Measurements from ENCODE around the gene CNTNAP2.
"Not testable (repeated sequence)": the region's sequence is repeated elsewhere in the genome, so short reads cannot be mapped to it uniquely, and the experiment has no call there.

The CNTNAP2 gene

DNA sequence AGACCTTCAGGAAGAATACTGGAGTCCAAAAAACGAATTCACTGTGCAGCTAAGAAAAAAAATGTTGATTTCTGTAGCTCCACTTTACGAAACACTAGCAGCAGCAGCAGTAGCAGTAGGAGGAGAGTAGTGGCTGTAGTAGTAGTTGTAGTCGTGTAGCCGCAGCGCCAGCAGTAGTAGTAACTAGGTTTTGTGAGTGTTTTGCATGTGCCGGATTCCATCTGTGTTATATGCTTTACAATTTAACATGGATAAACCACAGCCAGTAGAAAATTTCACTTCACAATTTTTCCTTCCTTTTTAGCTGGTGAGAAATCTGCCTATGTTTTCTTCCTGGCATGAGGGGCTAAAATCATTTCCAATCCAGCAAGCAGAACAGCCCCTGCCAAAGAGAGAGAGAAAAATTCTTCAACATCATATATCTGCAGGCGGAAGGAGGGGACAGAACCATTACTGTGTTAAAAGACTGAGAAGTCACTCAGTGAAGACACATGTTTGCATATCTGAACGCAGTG lies 2325.6 kb downstream of the CNTNAP2 start:
- TF ChIP-seq, protein P1, sequence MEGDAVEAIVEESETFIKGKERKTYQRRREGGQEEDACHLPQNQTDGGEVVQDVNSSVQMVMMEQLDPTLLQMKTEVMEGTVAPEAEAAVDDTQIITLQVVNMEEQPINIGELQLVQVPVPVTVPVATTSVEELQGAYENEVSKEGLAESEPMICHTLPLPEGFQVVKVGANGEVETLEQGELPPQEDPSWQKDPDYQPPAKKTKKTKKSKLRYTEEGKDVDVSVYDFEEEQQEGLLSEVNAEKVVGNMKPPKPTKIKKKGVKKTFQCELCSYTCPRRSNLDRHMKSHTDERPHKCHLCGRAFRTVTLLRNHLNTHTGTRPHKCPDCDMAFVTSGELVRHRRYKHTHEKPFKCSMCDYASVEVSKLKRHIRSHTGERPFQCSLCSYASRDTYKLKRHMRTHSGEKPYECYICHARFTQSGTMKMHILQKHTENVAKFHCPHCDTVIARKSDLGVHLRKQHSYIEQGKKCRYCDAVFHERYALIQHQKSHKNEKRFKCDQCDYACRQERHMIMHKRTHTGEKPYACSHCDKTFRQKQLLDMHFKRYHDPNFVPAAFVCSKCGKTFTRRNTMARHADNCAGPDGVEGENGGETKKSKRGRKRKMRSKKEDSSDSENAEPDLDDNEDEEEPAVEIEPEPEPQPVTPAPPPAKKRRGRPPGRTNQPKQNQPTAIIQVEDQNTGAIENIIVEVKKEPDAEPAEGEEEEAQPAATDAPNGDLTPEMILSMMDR (IDR thresholded peaks at IDR 0.05; ENCODE audit: extremely low read depth, missing control alignments): no peak
- DNase-seq (ENCODE audit: low spot score): no peak

DNA sequence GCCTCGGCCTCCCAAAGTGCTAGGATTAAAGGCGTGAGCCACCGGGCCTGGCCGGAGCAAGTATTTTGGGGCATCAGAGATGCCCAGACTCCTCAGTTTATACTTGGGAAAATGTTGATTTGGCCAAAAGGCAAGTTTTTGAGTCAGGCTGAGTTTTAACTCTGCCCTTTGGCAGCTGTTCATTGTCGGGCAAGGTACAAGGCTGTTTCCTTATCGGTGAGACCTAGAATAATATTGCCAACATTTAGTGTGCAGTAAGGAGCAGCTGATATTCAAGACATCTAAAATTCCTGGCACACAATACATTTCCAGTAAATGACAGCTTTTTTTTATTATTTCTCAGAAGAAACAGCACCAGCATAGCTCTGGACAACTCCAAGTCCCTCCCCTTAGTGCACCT lies 2326.3 kb downstream of the CNTNAP2 start:
- TF ChIP-seq, protein P1 (IDR thresholded peaks at IDR 0.05; ENCODE audit: extremely low read depth, missing control alignments): no peak
- no peak for DNase-seq (ENCODE audit: low spot score)

DNA sequence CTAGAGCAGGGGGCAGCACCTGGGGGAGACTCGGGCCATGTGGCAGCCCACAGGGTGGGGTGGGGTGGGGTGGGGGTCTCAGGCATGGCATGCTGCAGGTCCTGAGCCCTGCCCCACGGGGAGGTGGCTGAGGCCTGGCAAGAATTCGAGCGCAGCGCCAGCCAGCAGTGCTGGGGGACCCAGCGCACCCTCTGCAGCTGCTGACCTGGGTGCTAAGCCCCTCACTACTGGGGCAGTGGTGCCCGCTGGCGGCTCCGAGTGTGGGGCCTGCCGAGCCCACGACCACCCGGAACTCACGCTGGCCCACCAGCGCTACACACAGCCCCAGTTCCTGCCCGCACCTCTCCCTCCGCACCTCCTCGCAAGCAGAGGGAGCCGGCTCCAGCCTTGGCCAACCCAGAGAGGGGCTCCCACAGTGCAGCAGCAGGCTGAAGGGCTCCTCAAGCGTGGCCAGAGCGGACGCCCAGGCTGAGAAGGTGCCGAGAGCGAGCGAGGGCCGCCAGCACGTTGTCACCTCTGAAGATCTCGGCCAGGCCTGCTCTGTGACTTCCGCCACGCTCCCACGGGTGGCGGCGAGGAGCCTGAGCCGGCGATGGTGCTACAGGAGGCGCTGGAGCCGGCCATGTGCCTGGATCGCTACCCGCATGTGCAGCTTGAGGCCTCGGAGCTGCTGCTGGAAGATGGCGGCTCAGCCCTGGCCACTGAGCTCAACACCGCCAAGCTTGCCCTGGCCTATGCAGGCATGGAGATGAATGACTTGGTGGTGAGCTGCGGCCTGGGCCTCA lies 2328.9 kb downstream of the CNTNAP2 start:
- no peak for DNase-seq (ENCODE audit: low spot score)
- TF ChIP-seq, protein P1 (IDR thresholded peaks at IDR 0.05; ENCODE audit: extremely low read depth, missing control alignments): no peak

DNA sequence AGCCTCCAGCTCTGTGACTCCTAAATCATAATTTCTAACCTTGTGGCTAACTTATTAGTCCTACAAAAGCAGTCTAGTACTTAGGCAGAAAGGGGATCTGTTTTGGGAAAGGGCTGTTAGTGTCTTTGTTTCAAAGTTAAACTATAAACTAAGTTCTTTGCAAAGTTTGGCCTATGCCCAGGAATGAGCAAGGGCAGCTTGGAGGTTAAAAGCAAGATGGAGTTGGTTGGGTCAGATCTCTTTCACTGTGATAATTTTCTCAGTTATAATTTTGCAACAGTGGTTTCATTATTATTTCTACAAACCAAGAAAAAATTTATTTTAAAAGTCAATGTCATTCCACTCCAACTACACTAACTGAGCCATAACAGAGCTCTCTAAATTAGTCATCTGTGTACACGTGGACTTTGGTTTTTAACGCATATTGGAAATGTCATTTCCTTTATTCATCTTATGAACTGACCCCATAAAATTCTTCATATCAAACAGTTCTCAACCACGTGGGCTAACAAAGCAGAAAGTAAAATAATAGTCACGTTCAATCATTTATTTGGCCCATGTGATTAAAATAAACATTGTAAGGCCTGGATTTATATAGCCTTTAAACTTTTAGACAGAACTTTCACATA lies 2330.7 kb downstream of the CNTNAP2 start:
- TF ChIP-seq, protein P1 (IDR thresholded peaks at IDR 0.05; ENCODE audit: extremely low read depth, missing control alignments): no peak
- peak; percentile 50 for DNase-seq (ENCODE audit: low spot score)

DNA sequence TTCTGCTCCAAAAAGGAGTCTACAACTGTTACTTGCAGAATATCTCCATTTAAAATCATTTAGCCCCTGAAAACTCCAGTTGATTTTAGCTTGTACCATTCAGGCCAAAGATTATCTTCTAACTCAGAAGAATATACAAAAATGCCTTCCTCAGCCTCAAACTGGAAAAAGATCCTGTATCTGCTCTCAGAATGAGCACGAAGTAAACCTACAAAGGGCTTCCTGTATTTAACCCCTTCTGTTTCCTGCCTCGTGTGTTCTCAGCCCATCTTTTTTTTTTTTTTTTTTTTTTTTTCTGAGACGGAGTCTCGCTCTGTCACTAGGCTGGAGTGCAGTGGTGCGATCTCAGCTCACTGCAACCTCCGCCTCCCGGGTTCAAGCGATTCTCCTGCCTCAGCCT lies 2334.9 kb downstream of the CNTNAP2 start:
- not testable (repeated sequence) for DNase-seq (ENCODE audit: low spot score)

DNA sequence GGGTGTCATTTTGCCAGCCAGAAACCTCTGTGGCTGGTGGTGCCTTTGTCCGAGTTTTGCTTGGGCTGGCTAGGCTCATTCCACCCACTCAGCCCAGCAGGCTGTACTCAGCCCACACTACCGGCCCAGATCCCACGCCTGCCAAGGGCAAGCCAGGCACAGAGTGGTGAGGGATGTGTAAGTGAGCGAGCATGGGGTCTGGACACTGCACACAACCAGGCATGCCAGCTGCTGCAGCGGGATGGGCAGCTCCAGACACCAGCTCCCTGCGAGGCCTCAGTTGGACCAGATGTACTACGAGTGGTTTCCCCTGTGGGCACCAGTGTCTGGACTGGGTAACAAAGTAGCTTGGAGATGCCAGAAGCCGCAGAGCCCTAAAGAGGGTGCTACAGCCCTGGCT lies 2339.8 kb downstream of the CNTNAP2 start:
- DNase-seq (ENCODE audit: low spot score): no peak
- TF ChIP-seq, protein P1 (IDR thresholded peaks at IDR 0.05; ENCODE audit: extremely low read depth, missing control alignments): no peak

DNA sequence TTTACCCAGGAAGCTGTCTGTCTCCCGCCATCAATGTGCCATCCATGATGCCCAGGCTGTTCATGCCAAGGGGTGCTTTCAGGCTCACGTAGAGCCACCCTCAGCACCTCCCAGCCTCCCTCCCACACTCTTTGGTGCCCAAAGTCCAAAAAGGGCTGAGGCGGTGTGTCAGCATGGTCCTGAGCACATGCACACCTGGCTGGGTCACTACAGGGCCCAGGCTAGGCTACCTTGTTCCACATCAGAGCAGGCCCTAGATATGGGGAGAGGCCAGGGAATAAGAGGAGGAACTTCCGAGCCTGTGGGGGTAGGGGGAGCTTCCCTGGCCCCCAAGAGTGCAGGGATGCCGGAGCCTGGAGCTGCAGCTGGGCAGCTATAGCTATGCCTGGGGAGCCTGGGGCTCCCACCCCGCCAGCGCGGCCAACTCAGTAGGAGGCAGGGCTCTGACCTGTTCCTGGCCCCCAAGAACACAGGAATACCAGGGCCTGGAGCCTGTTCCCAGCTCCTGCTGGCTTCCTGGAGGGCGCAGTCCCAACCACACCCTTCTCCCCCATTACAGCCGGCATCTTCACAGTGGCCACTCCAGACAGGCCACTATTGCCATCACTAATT lies 2340.8 kb downstream of the CNTNAP2 start:
- TF ChIP-seq, protein P1 (IDR thresholded peaks at IDR 0.05; ENCODE audit: extremely low read depth, missing control alignments): no peak
- DNase-seq (ENCODE audit: low spot score): no peak
